ENCODE measurements around the gene SLC39A5. TPM values are rescaled to one million over a fixed set of nuclear protein-coding genes. Genes with fewer than 3 reads are reported as not detected.
A peak's percentile ranks its signal among the peaks of the same experiment; 100 is the strongest.
"Not testable (repeated sequence)": the region's sequence is repeated elsewhere in the genome, so short reads cannot be mapped to it uniquely, and the experiment has no call there.

The SLC39A5 gene
- total RNA-seq, 1 experiment from 2014 or later: 0.87 TPM

DNA sequence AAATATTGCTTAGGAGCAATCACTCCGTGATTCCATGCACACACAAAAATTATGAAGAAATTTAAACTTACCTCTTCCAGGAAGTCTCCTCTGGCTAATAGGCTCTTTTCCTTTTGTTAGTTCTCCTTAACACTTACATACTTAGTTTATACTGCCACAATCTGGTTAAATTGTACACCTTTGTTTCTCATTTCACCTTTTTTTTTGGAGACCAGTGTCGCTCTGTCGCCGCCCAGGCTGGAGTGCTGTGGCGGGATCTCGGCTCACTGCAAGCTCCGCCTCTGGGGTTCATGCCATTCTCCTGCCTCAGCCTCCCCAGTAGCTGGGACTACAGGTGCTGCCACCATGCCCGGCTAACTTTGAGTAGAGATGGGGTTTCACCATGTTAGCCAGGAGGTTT lies 30.5 kb downstream of the SLC39A5 start:
- no peak overlapping the region for H3K4me3 ChIP-seq
- H3K4me2 ChIP-seq: no peak overlapping the region
- POLR2A ChIA-PET (ENCODE audit: unreplicated experiment): no interaction called here
- peaks cover 20% of the 10 kb centered on the region; the same call in 1 of the 2 replicates for H3F3A ChIP-seq (ENCODE audit: insufficient read depth, low read depth)
- H3K9me2 ChIP-seq (ENCODE audit: insufficient read depth): no peaks in the 10 kb centered on the region; the same call in 1 of the 2 replicates
- no peak for DNase-seq
- peaks cover 19% of the 10 kb centered on the region for H4K20me1 ChIP-seq (ENCODE audit: insufficient read depth)
- peaks cover 31% of the 10 kb centered on the region for H3K4me1 ChIP-seq (replicated peaks; ENCODE audit: insufficient read depth)
- H3K27me3 ChIP-seq (ENCODE audit: insufficient read depth, low read depth): no peaks in the 10 kb centered on the region
- H3K27ac ChIP-seq: no peak overlapping the region
- no peak overlapping the region for H2AFZ ChIP-seq
- H3K9me3 ChIP-seq (ENCODE audit: insufficient read depth, low read depth): no peaks in the 10 kb centered on the region
- no TSS peak for BruUV-seq (replicated peaks)
- H3K79me2 ChIP-seq (ENCODE audit: low read depth): peaks cover 25% of the 10 kb centered on the region
- TF ChIP-seq, protein P1, sequence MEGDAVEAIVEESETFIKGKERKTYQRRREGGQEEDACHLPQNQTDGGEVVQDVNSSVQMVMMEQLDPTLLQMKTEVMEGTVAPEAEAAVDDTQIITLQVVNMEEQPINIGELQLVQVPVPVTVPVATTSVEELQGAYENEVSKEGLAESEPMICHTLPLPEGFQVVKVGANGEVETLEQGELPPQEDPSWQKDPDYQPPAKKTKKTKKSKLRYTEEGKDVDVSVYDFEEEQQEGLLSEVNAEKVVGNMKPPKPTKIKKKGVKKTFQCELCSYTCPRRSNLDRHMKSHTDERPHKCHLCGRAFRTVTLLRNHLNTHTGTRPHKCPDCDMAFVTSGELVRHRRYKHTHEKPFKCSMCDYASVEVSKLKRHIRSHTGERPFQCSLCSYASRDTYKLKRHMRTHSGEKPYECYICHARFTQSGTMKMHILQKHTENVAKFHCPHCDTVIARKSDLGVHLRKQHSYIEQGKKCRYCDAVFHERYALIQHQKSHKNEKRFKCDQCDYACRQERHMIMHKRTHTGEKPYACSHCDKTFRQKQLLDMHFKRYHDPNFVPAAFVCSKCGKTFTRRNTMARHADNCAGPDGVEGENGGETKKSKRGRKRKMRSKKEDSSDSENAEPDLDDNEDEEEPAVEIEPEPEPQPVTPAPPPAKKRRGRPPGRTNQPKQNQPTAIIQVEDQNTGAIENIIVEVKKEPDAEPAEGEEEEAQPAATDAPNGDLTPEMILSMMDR (conservative IDR thresholded peaks at IDR 0.05): no peak
- TF ChIP-seq EZH2 (IDR thresholded peaks at IDR 0.05; ENCODE audit: low read depth): no peak
- CTCF ChIA-PET: interaction anchor here (0.6 kb wide), 1 partner anchor 70 kb away, joined by 9 read pairs; no protein-coding TSS in a partner anchor
- intact Hi-C loops (cut with micrococcal nuclease; ENCODE audit: unreplicated experiment): no loop called here
- peaks cover 10% of the 10 kb centered on the region; the same call in 1 of the 2 replicates for H3K36me3 ChIP-seq (ENCODE audit: low read depth)

DNA sequence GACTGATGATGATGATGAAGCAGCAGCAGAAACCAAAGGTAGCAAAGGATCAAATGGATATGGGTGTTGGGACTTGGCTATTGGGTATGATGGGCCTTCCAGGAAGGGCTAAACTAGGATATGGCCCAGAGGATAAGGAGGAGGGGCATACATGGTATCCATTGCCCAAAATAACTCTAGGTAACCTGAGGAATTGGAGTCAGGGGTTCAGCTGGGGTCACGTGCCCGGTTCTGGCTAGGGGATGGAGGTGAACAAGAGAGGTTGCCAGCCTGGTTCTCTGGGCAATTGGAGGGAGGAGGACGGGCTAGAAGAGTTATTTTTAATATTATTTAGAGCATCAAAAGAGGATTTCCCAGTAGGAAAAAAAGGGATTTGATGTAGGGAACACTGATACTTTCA lies 31.1 kb downstream of the SLC39A5 start:
- H3K79me2 ChIP-seq (ENCODE audit: low read depth): peaks cover 20% of the 10 kb centered on the region
- 0 out of 2 replicates have a peak, but pooled peaks cover 6% of the 10 kb centered on the region for H3K36me3 ChIP-seq (ENCODE audit: low read depth)
- intact Hi-C loops (cut with micrococcal nuclease; ENCODE audit: unreplicated experiment): no loop called here
- CTCF ChIA-PET: no interaction called here
- POLR2A ChIA-PET (ENCODE audit: unreplicated experiment): no interaction called here
- DNase-seq: no peak
- H3K27ac ChIP-seq: no peak overlapping the region
- no peaks in the 10 kb centered on the region for H3K9me3 ChIP-seq (ENCODE audit: insufficient read depth, low read depth)
- no peaks in the 10 kb centered on the region; the same call in 1 of the 2 replicates for H3K9me2 ChIP-seq (ENCODE audit: insufficient read depth)
- BruUV-seq (replicated peaks): no TSS peak
- TF ChIP-seq, protein P1 (conservative IDR thresholded peaks at IDR 0.05): no peak
- TF ChIP-seq EZH2 (IDR thresholded peaks at IDR 0.05; ENCODE audit: low read depth): no peak
- H3K27me3 ChIP-seq (ENCODE audit: insufficient read depth, low read depth): no peaks in the 10 kb centered on the region
- H3K4me2 ChIP-seq: no peak overlapping the region
- peaks cover 14% of the 10 kb centered on the region for H4K20me1 ChIP-seq (ENCODE audit: insufficient read depth)
- H2AFZ ChIP-seq: no peak overlapping the region
- H3K4me1 ChIP-seq (replicated peaks; ENCODE audit: insufficient read depth): peaks cover 36% of the 10 kb centered on the region
- H3K4me3 ChIP-seq: no peak overlapping the region
- peaks cover 20% of the 10 kb centered on the region; the same call in 1 of the 2 replicates for H3F3A ChIP-seq (ENCODE audit: insufficient read depth, low read depth)

DNA sequence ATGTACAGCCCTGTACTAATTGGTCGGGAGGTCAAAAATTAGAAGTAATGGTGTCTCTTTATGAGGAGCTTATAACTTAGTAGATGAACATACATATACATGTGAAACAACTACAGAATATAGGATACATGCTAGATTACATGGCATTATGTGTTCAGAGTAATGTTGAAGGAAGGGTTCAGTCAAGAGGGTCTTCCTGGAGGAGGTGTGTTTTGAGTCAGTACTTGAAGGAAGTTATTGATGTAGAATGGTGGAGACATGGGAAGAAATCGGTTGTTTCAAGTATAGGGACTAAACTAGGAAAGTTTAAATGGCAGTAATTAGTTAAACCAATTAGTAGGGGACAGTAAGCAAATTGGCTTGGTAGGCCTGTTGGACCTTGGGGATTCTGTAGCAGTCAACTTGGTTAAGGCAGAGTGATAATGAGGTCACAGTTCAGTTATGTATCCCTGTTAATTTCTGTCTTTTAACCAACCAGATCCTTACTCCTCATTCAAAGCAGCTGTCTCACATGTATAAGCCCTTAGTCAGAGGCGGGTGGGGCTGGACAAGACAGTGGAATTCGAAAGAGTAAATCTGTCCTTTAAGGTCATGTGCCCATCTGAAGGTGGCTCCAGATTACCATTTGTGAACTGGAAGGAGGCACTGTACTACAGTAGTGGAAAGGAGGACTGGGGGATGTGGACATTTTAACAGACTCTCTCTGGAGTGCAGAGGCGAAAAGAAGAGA lies 31.8 kb downstream of the SLC39A5 start:
- TF ChIP-seq, protein P1 (conservative IDR thresholded peaks at IDR 0.05): no peak
- TF ChIP-seq EZH2 (IDR thresholded peaks at IDR 0.05; ENCODE audit: low read depth): no peak
- ChIA-PET CTCF (no interaction called here), POLR2A (ENCODE audit: unreplicated experiment) (interaction anchor here (0.7 kb wide), 1 partner anchor 211 kb away, joined by 4 read pairs; no protein-coding TSS in a partner anchor)
- DNase-seq: peak; percentile 55 to 76
- Histone ChIP-seq H3K27ac (peak overlapping the region; percentile 42), H3K79me2 (ENCODE audit: low read depth) (peaks cover 12% of the 10 kb centered on the region), H3K4me2 (peak overlapping the region; percentile 37; the same call in 1 of the 2 replicates), H3K4me1 (replicated peaks; ENCODE audit: insufficient read depth) (peaks cover 36% of the 10 kb centered on the region), H3K9me3 (ENCODE audit: insufficient read depth, low read depth) (no peaks in the 10 kb centered on the region), H3F3A (ENCODE audit: insufficient read depth, low read depth) (peaks cover 20% of the 10 kb centered on the region; the same call in 1 of the 2 replicates), H3K4me3 (no peak overlapping the region), H3K27me3 (ENCODE audit: insufficient read depth, low read depth) (no peaks in the 10 kb centered on the region), H3K36me3 (ENCODE audit: low read depth) (0 out of 2 replicates have a peak, but pooled peaks cover 4% of the 10 kb centered on the region), H4K20me1 (ENCODE audit: insufficient read depth) (peaks cover 6% of the 10 kb centered on the region), H3K9me2 (ENCODE audit: insufficient read depth) (no peaks in the 10 kb centered on the region; the same call in 1 of the 2 replicates), H2AFZ (no peak overlapping the region)
- intact Hi-C loops (cut with micrococcal nuclease; ENCODE audit: unreplicated experiment): no loop called here
- BruUV-seq (replicated peaks): no TSS peak

DNA sequence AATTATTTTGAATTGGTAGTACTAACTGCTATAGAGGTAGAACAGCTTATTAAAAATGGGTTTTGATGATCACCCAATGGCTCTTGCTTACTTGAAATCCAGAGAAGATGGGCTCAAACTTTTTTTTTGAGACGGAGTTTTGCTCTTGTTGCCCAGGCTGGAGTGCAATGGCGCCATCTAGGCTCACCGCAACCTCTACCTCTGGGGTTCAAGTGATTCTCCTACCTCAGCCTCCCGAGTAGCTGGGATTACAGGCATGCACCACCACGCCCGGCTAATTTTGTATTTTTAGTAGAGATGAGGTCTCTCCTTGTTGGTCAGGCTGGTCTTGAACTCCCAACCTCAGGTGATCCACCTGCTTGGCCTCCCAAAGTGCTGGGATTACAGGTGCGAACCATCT lies 33.1 kb downstream of the SLC39A5 start:
- H3K36me3 ChIP-seq (ENCODE audit: low read depth); H3K9me3 ChIP-seq (ENCODE audit: insufficient read depth, low read depth); H3K27ac ChIP-seq; H2AFZ ChIP-seq; H3K79me2 ChIP-seq (ENCODE audit: low read depth); H3K27me3 ChIP-seq (ENCODE audit: insufficient read depth, low read depth); intact Hi-C loops (cut with micrococcal nuclease; ENCODE audit: unreplicated experiment); H3K4me3 ChIP-seq; H3K9me2 ChIP-seq (ENCODE audit: insufficient read depth); H4K20me1 ChIP-seq (ENCODE audit: insufficient read depth); H3K4me2 ChIP-seq; CTCF ChIA-PET; BruUV-seq (replicated peaks); POLR2A ChIA-PET (ENCODE audit: unreplicated experiment); DNase-seq: not testable (repeated sequence)
- peaks cover 29% of the 10 kb centered on the region for H3K4me1 ChIP-seq (replicated peaks; ENCODE audit: insufficient read depth)
- peaks cover 28% of the 10 kb centered on the region; the same call in 1 of the 2 replicates for H3F3A ChIP-seq (ENCODE audit: insufficient read depth, low read depth)
